PC-3 (cell line): Measurements from ENCODE around the gene DBNDD1. TPM values are rescaled to one million over a fixed set of nuclear protein-coding genes. Genes with fewer than 3 reads are reported as not detected.

Source experiments
- ATAC-seq: fragments of 200-7000 bp; cut with Tn5 transposase; 2 replicates; pipeline ENCODE4 v1.9.1; 2020; ENCODE audit warnings: mild to moderate bottlenecking, moderate library complexity
- BruUV-seq: library from RNA; stranded (reverse); fragments of 400-500 nt; replicated peaks from 2 replicates; lab custom pipeline; 2021; lab: Mats Ljungman, UMichigan
- CTCF ChIA-PET: fragments of 300-600 bp; sonication (Branson Sonifier 250); formaldehyde crosslinking; loops from one replicate; lab custom pipeline; 2022; ENCODE audit warnings: antibody characterized with exemption; lab: Charles Lee
- POLR2A ChIA-PET: fragments of 300-600 bp; sonication (Branson Sonifier 250); formaldehyde crosslinking; loops from one replicate; lab custom pipeline; 2022; ENCODE audit warnings: antibody characterized with exemption; ENCODE audit not compliant: unreplicated experiment; lab: Charles Lee
- DNase-seq: peaks from one replicate; pipeline ENCODE4 v3.0.0-alpha.2; 2015
- H2AFZ ChIP-seq: fragments of 300-600 bp; sonication (generic); 2 replicates; pipeline ENCODE4 v1.6.0; 2016; ENCODE audit warnings: antibody characterized with exemption, low read length
- H3F3A ChIP-seq: fragments of 300-600 bp; sonication (generic); one replicate; pipeline ENCODE4 v1.6.0; 2017; ENCODE audit warnings: antibody characterized with exemption, low read length, control low read depth, mild to moderate bottlenecking; ENCODE audit not compliant: unreplicated experiment
- H3K27ac ChIP-seq: fragments of 300-600 bp; sonication (generic); 2 replicates; pipeline ENCODE4 v1.5.1; 2016; ENCODE audit warnings: mild to moderate bottlenecking, low read length
- H3K27me3 ChIP-seq: fragments of 300-600 bp; sonication (generic); 2 replicates; pipeline ENCODE4 v1.6.1; 2016; ENCODE audit warnings: low read length, mixed read lengths
- H3K36me3 ChIP-seq: fragments of 300-600 bp; sonication (generic); 2 replicates; pipeline ENCODE4 v1.6.1; 2016; ENCODE audit warnings: low read depth, mixed run types, low read length, mixed read lengths
- H3K4me1 ChIP-seq: fragments of 300-600 bp; sonication (generic); 2 replicates; pipeline ENCODE4 v1.5.1; 2016; ENCODE audit warnings: low read length; ENCODE audit not compliant: insufficient read depth
- H3K4me2 ChIP-seq: fragments of 300-600 bp; sonication (generic); 2 replicates; pipeline ENCODE4 v1.6.0; 2016; ENCODE audit warnings: low read length
- H3K4me3 ChIP-seq: fragments of 300-600 bp; sonication (generic); 2 replicates; pipeline ENCODE4 v1.5.1; 2016; ENCODE audit warnings: mild to moderate bottlenecking, low read length, mixed read lengths
- H3K79me2 ChIP-seq: fragments of 300-600 bp; sonication (generic); 2 replicates; pipeline ENCODE4 v1.6.1; 2017; ENCODE audit warnings: low read length, mixed read lengths
- H3K9ac ChIP-seq: fragments of 300-600 bp; sonication (generic); 2 replicates; pipeline ENCODE4 v1.6.0; 2016; ENCODE audit warnings: mild to moderate bottlenecking, low read length
- H3K9me2 ChIP-seq: fragments of 300-600 bp; sonication (generic); replicated peaks from 2 replicates; pipeline ENCODE4 v1.6.1; 2016; ENCODE audit warnings: mixed run types, low read length, mixed read lengths
- H3K9me3 ChIP-seq: fragments of 300-600 bp; sonication (generic); 2 replicates; pipeline ENCODE4 v1.6.1; 2016; ENCODE audit warnings: low read length, mixed read lengths
- H4K20me1 ChIP-seq: fragments of 300-600 bp; sonication (generic); 2 replicates; pipeline ENCODE4 v1.6.1; 2016; ENCODE audit warnings: low read length, mixed read lengths
- EZH2 ChIP-seq: fragments of 300-600 bp; sonication (generic); IDR thresholded peaks from one replicate; pipeline ENCODE4 v1.6.1; 2017; ENCODE audit warnings: antibody characterized with exemption, mild to moderate bottlenecking, low read length; ENCODE audit not compliant: unreplicated experiment
- EZH2phosphoT487 ChIP-seq: fragments of 300-600 bp; sonication (generic); IDR thresholded peaks from 2 replicates; pipeline ENCODE4 v1.6.1; 2018; ENCODE audit warnings: mild to moderate bottlenecking, antibody characterized with exemption, low read length, borderline replicate concordance
- intact Hi-C: fragments of 100-400 bp; cut with micrococcal nuclease; formaldehyde crosslinking; loops from 2 replicates; pipeline ENCODE4 v1.9.0; 2023
- total RNA-seq: library from RNA; depleted of rRNA; stranded (reverse); fragments of >200 nt; gene quantifications from 2 replicates; pipeline ENCODE4 v1.2.3, GENCODE V29; 2014
- TF ChIP-seq, protein P1 (sequence below): fragments of 300-600 bp; sonication (generic); conservative IDR thresholded peaks from 2 replicates; pipeline ENCODE4 v1.5.1; 2017; ENCODE audit warnings: antibody characterized with exemption, low read depth, mild to moderate bottlenecking, low read length

DBNDD1 gene
- total RNA-seq, 1 experiment from 2014 or later, result 21.1 TPM

DNA sequence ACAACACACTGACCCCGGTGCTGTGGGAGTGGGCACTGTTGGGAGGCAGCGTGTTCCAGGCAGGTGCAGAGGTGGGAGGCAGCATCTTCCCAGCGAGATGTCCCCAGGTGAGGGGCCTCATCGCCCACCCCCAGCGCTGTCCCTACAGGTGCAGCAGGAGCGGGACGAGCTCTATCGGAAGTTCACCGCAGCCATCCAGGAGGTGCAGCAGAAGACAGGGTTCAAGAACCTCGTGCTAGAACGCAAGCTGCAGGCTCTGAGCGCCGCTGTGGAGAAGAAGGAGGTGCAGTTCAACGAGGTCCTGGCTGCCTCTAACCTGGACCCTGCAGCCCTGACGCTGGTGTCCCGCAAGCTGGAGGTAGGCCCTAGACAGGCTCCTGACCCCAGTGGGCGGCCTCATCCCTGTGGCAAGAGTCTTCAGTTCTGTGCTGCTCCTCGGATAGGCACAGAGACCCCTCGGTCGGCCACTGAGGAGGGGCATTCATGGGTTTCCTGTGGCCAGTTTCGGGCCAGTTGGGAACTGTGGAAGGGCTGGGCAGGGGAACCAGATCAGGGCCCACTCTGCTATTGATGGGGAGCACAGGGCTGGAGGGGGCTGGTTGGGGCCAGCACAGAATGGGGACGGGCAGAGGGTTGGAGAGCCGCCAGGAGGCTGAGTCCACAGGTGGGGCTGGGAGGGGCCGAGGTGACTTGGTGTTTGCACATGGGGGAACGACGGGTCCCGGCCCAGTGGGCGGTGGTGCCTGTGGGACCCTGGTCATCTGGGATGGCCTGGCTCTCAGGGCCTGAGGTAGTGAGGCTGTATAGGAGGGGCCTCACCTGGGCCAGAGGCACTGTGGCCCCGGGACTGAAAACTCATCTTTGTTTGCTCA is 21.1 kb upstream of the DBNDD1 start:
- no peak for DNase-seq
- BruUV-seq, result no TSS peak
- CTCF ChIA-PET, result no interaction called here

DNA sequence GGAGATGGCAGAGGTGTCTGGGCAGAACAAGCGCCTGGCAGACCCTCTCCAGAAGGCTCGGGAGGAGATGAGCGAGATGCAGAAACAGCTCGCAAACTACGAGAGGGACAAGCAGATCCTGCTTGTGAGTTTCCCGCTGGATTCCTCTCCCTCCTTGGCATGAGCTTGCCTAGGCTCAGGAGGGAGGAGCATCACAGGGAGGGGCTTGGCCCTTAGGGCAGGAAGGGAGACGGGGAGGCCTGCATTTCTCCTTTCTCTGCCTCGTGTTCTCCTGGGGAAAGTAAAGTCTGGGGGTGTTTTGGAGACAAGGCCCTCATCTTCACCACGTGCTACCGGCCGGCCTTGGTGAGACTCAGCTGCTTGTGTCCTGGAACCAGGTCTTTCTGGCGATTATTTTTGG is 18.0 kb upstream of the DBNDD1 start:
- POLR2A ChIA-PET, result no interaction called here
- intact Hi-C loops, result no loop called here
- H3K27ac ChIP-seq, result no peak overlapping the region
- no peak for DNase-seq
- no peak overlapping the region for H3K4me3 ChIP-seq
- H2AFZ ChIP-seq, result no peak overlapping the region
- no peak overlapping the region for H3K4me2 ChIP-seq
- no peaks in the 10 kb centered on the region for H3K4me1 ChIP-seq
- CTCF ChIA-PET, result no interaction called here
- TF ChIP-seq EZH2phosphoT487 (no peak), EZH2 (no peak)
- TF ChIP-seq, protein P1, sequence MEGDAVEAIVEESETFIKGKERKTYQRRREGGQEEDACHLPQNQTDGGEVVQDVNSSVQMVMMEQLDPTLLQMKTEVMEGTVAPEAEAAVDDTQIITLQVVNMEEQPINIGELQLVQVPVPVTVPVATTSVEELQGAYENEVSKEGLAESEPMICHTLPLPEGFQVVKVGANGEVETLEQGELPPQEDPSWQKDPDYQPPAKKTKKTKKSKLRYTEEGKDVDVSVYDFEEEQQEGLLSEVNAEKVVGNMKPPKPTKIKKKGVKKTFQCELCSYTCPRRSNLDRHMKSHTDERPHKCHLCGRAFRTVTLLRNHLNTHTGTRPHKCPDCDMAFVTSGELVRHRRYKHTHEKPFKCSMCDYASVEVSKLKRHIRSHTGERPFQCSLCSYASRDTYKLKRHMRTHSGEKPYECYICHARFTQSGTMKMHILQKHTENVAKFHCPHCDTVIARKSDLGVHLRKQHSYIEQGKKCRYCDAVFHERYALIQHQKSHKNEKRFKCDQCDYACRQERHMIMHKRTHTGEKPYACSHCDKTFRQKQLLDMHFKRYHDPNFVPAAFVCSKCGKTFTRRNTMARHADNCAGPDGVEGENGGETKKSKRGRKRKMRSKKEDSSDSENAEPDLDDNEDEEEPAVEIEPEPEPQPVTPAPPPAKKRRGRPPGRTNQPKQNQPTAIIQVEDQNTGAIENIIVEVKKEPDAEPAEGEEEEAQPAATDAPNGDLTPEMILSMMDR, result no peak
- BruUV-seq, result no TSS peak
- no peaks in the 10 kb centered on the region for H4K20me1 ChIP-seq
- no peaks in the 10 kb centered on the region for H3F3A ChIP-seq
- no peaks in the 10 kb centered on the region; the same call in 1 of the 2 replicates for H3K36me3 ChIP-seq
- no peaks in the 10 kb centered on the region for H3K9me2 ChIP-seq
- ATAC-seq, result no peak
- no peaks in the 10 kb centered on the region for H3K9me3 ChIP-seq
- no peaks in the 10 kb centered on the region for H3K27me3 ChIP-seq
- H3K9ac ChIP-seq, result no peak overlapping the region
- H3K79me2 ChIP-seq, result no peaks in the 10 kb centered on the region

More for the DNA sequence above, 21.1 kb upstream of the DBNDD1 start:
- Histone ChIP-seq H3K4me1 (peaks cover 18% of the 10 kb centered on the region), H3K9me2 (no peaks in the 10 kb centered on the region), H3K27me3 (no peaks in the 10 kb centered on the region), H3K27ac (no peak overlapping the region), H3K9me3 (no peaks in the 10 kb centered on the region), H3K79me2 (no peaks in the 10 kb centered on the region), H3K9ac (no peak overlapping the region), H3F3A (no peaks in the 10 kb centered on the region), H3K36me3 (no peaks in the 10 kb centered on the region; the same call in 1 of the 2 replicates), H2AFZ (no peak overlapping the region), H4K20me1 (peaks cover 4% of the 10 kb centered on the region), H3K4me3 (no peak overlapping the region), H3K4me2 (no peak overlapping the region)
- TF ChIP-seq EZH2, result no peak
- TF ChIP-seq, protein P1, result no peak
- TF ChIP-seq EZH2phosphoT487, result no peak
- ATAC-seq, result no peak
- POLR2A ChIA-PET, result no interaction called here
- intact Hi-C loops, result no loop called here

DNA sequence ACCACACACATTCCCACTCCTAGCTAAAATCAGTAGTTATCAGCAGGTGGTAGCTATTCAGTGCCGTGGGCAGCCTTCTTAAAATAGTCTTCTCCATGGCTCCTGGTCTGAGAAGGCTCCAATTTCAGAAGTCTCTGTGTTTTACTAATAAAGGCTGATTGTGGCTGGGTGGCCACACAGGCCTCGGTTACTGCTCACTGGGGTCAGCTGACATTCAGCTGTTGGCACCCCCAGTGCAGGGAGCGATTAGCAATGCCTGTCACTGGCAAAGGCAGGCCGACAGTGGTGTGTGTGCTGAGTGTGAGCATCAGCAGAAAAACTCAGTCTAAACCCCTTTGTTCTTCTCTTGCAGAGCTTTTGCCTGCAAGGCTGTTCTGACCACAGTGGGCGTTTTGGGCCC is 16.6 kb upstream of the DBNDD1 start:
- Histone ChIP-seq H3K9me3 (no peaks in the 10 kb centered on the region), H3K27ac (no peak overlapping the region), H4K20me1 (no peaks in the 10 kb centered on the region), H3K9ac (no peak overlapping the region), H3K79me2 (no peaks in the 10 kb centered on the region), H2AFZ (no peak overlapping the region), H3K36me3 (peaks cover 10% of the 10 kb centered on the region; the same call in 1 of the 2 replicates), H3K4me3 (no peak overlapping the region), H3K9me2 (no peaks in the 10 kb centered on the region), H3K27me3 (no peaks in the 10 kb centered on the region), H3K4me2 (no peak overlapping the region), H3K4me1 (no peaks in the 10 kb centered on the region), H3F3A (no peaks in the 10 kb centered on the region)
- ChIA-PET CTCF (no interaction called here), POLR2A (no interaction called here)
- ATAC-seq (no peak), DNase-seq (no peak)
- intact Hi-C loops, result no loop called here
- no TSS peak for BruUV-seq
- TF ChIP-seq EZH2phosphoT487, result no peak
- TF ChIP-seq EZH2, result no peak
- TF ChIP-seq, protein P1, result no peak
